Measurements from ENCODE around the gene SMIM38.

Gene SMIM38

DNA sequence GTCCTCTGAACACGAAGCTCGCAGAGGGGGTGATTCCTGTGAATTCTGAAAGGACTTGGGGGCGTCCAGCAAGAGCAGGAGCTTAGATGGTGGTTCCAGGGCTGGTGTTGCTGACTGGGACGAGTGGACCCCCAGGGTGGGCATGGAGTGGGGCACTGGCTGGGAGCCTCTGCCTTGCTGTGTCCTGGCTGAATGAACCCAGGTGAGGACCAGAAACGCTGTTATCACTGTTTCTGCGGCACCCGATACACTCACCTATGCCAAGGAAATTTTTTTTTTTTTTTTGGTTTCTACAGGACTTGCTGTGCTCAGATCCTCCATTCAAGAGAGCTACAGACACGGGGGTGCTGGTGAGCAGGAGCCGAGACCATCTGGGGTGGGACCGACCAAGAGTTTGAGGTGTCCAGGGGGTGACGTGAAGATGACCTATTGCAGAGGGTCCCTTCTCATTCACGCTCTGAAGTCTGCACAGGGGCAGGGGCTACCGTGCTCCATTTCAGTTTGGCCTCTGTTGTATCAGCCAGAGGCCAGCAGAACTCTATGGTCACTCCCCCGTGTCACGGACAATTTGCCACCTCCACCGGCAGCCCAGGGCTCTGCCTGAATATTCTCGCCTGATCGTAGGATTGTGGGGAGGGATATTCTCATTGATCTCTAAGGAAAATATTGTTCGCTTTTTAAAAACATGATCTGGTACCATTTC is 3.6 kb downstream of the SMIM38 start:
- no peak for DNase-seq (ENCODE audit: low read depth in 2 of 2)

DNA sequence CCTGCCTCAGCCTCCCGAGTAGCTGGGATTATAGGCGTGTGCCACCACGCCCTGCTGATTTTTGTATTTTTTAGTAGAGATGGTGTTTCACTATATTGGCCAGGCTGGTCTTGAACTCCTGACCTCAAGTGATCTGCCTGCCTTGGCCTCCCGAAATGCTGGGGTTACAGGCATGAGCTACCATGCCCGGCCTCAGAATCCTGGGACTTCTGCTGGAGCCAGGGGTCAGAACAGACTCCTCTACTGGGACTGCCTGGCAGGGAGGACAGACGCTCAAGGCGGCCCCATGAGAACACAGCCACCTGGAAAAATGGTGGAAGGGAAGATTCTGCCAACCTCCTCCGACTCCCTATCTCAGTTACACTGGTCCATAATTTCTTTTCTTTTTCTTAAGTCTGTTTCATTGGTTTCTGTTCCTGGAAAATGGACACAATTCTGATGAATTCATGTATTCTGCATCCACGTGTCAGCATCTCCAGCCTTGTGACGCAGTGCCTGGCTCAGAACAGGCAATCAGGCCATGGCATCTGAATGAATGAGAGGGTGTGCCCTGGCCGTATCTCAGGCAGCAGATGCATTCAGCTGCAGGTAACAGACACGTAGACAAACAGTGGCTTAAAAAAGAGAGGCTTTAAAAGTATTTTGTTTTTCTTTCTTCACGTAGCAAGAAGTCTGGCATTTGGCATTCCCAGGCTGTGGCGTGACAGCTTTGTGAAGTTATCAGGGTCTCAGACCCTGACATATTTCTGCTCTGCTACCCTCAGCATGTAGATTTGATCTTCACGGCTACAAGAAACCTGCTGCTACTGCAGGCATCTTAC is 4.8 kb downstream of the SMIM38 start:
- no peak for DNase-seq (ENCODE audit: low read depth in 2 of 2)

DNA sequence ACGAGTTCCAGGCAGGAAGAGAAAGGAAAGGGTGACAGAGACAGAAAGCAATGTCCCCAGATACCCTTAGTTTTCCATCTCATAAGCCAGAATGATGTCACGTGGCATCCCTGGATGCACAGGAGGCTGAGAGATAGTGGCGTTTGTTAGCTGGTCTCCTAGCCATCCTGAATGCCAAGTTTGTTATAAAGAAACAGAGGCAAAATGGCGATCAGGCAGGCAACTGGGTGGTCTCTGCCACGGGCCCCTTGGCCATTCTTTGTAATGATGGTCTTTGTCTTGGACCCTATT is 5.3 kb downstream of the SMIM38 start:
- DNase-seq (ENCODE audit: low read depth in 2 of 2) = no peak

DNA sequence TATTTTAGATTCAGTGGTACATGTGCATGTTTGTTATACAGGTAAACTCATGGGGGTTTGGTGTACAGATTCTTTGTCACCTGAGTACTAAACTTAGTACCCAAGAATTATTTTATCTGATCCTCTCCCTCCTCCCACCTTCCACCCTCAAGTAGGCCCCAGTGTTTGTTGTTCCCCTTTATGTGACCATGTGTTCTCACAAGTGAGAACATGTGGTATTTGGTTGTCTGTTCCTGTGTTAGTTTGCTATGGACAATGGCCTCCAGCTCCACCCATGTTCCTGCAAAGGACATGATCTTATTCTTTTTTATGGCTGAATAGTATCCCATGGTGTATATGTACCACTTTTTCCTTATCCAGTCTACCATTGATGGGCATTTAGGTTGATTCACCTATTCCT is 6.8 kb downstream of the SMIM38 start:
- DNase-seq (ENCODE audit: low read depth in 2 of 2) = no peak

DNA sequence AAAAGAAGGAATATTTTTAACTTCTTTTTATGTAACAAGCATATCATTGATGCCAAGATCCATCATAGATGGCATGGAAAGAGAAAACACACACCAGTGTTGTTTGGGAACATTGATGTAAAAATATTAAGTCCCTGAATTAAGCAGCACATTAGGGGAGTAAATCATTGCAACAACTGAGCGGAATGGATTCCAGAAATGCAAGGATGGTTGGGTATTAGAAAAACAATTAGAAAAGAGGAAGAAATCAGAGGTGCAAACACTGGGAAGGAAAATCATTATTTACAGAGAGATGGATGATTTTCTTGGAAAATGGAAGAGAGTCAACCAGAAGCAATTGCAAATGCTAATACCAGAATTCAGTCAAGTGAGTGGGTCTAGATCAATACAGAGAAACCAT is 8.1 kb downstream of the SMIM38 start:
- DNase-seq (ENCODE audit: low read depth in 2 of 2) = no peak

DNA sequence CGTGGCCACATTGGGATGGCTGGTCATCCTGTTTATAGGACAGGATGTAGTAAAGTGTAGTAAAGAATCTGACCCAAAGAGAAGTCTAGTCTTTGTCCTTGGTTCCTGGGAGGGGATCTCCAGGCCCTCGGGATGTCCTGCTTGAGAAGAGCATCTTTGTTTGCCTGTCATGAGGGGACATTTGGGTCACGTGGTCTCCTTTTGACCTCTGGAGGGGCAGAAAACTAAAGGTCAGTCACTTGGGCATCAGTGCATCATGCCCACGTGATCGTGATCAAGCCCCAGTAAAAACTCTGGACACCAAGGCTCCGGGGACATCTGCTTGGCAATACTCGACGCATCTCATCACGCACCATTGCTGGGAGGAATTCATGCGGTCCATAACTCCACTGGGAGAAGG is 9.1 kb downstream of the SMIM38 start:
- DNase-seq (ENCODE audit: low read depth in 2 of 2) = no peak

DNA sequence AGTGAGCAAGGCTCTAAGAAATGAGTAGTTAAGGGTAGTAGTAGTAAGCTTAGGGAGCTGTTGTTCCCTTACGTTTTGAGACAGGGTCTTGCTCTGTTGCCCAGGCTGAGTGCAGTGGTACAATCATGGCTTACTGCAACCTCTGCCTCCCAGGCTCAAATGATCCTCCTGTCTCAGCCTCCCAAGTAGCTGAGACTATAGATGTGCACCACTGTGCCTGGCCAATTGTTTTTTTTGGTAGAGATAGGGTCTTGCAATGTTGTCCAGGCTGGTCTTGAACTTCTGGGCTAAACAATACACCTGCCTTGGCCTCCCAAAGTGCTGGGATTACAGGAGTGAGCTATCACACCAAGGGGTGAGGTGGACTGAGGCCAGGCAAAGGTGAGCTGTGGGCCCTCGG is 10.0 kb downstream of the SMIM38 start:
- no peak for DNase-seq (ENCODE audit: low read depth in 2 of 2)

DNA sequence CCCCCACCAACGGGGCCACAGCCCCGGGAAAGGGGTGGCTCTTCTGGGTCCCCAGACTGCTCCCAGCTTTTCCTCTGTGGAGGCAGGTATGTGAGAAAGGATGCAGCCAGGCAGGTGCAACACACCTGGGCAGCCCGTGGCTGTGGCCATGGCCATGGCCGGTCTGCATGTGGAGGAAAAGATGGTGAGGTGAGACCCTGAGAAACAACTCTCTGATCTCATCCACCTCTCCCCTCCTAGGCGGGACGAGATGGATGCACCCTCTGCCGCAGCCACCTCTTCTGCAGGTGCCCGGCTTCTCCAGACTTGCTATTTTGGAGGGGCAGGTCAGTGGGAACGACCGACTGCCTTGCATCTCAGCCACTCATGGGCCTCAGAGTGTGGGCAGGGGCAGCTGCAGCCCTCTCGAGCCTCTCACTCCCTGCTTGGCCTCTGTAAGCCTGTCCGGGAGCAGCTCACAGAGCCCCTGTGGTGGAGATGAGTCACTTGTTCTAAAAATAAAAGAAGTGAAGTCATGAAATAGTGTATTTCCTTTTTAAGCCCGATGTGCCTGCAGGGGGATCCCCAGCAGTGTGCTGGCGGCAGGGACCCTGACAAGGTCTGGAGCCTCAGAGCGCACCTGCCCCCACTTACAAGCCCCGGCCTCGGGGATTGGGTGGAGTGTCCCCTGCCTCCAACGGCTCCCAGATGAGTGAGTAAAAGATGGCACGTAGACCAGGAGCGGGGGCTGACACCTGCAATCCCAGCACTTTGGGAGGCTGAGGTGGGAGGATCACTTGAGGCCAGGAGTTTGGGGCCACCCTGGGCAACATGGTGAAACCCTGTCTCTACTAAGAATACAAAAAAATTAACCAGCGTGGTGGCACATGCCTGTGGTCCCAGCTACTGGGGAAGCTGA is 10.7 kb downstream of the SMIM38 start:
- peak in 1 of 2 donors; percentile 10 for DNase-seq (ENCODE audit: low read depth in 2 of 2)

DNA sequence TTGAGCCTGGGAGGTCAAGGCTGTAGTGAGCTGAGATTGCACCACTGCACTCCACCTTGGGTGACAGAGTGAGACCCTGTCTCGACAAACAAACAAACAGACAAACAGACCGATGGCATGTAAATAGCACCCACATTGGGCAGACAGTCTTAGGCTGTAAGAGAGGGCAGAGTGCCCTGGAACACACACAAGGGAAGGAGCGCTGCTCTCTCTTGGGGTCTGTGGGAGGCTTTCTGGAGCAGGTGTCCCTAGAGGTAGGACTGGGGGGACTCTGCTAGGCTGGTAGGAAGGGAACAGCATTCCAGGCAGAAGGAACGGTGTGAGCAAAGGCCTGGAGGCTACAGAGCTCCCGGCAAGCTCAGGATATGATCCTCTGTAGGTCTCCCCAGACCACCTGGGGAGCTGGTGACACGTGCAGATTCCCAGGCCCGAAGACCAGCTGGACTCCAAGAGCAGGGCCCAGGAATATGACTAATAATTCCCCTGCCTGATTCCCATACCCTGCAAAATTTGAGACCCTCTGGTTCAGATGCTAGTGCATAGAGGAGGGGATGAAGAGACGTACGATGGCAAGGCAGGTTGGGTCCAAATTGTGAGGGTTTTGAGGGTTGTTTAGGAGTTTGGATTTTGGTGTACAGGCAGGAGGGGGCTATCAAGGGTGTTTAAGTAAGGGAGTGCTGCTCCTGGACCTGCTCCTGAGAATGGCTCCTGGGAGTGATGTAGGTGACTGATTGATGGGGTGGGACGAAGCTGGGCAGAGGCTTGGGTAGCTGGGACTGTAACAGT is 11.6 kb downstream of the SMIM38 start:
- no peak for DNase-seq (ENCODE audit: low read depth in 2 of 2)

DNA sequence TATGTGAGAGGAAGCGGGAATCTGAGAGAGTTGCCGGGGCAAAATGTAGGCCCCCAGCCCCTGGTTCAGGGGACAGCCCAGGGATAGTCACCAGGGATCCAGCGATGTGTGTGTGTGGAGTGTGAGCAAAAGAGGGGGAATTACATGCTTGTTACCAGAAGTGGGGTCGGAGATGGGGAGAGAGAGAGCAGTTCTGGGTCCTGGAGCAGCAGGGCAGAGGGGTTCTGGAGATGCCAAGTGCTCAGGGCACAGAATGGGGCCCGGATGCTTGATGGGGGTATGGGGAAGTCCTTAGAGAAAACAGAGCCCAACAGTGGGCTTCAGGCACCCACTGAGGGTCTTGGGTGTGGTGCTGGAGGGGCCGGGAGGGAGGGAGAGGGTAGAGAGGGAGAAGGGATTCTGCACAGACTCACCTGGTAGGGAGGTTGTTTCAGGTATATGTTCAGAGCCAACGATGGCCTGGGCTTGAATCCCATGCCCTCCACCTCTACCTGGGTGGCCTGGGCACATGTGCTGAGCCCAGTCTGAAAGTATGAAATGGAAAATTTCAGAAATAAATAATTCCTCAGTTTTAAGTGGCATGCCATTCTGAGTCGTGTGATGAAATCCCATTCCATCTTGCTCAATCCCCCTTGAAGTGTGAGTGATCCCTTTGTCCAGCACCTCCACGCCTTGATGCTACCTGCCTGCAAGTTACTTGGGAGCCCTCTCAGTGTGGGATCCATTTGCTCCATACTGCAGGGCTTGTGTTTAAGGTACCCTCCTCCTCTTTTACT is 12.4 kb downstream of the SMIM38 start:
- no peak for DNase-seq (ENCODE audit: low read depth in 2 of 2)

DNA sequence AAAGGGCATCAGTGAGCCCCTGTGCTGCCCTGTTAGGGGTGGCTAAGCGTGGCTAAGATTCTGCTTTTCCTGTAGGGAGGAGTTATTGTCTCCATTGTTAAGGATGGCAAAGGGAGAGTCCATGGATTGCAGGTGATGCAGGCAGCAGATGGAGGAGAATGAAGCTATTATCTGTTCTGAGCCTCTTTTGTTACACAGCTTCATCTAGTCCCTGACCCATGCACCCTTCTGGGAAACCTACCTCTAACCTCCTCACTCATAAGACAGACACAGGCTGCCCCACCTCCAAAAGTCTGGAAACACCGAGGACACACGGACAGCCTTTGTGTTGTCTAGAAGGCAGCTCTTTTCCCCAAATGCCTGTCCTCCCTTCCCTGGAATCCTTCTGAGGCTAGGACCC is 13.7 kb downstream of the SMIM38 start:
- DNase-seq (ENCODE audit: low read depth in 2 of 2) = no peak

DNA sequence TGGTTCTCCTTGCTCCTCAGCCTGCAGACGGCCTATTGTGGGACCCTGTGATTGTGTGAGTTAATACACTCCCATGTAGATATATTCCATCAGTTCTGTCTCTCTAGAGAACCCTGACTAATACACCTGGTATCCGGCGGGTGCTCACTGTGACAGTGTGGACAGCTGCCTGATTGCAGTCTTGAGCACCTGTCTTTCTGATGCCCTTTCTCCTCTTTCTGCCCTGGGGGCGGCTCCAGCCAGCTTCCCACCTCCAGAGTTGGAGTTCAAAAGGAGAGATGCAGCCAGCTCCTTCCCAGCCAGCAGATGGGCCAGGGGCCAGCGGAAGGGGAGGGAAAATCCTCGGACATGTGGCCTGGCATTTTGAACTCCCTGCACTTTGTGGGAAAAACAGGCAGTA is 15.0 kb downstream of the SMIM38 start:
- DNase-seq (ENCODE audit: low read depth in 2 of 2) = no peak

DNA sequence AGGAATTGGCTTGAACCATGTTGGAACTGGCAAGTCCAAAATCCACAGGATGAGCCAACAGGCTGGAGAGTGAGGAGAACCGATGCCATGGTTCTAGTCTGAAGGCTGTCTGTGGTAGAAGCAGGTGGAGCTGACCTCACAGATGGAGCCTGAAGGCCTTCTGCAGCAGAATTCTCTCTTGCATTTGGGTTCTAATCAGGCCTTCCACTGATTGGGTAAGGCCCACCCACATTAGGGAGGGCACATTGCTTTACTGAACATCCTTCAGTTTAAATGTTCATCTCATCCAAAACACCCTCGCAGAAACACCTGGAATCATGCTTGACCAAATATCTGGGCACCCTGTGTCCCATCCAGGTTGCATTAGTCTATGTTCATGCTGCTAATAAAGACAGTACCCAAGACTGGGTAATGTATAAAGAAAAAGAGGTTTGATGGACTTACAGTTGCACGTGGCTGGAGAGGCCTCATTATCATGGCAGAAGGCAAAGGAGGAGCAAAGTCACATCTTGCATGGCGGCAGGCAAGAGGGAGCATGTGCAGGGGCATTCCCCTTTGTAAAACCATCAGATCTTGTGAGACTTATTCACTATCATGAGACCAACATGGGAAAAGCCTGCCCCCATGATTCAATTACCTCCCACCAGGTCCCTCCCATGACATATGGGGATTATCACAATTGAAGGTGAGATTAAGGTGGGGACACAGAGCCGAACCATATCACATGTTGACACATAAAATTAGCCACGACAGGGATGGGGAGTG is 15.9 kb downstream of the SMIM38 start:
- no peak for DNase-seq (ENCODE audit: low read depth in 2 of 2)

DNA sequence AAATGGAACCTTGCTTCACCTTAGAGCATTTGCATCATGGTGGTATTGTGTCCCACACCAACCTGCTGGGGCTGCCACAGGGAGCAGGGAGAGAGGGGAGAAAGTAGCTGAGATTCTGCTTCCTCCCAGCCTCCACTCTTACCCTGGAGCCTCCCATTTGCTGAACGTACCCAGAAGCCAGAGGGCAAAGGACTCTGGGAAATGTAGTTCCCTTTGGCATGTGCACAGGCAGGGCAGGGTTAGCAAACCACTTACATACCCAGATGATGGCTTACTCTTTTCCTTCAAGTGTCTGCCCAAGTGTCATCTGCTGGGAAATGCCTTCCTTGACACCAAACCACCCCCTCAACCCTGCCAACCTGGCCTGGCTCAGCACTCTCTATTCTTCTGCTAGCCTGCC is 16.9 kb downstream of the SMIM38 start:
- no peak for DNase-seq (ENCODE audit: low read depth in 2 of 2)

DNA sequence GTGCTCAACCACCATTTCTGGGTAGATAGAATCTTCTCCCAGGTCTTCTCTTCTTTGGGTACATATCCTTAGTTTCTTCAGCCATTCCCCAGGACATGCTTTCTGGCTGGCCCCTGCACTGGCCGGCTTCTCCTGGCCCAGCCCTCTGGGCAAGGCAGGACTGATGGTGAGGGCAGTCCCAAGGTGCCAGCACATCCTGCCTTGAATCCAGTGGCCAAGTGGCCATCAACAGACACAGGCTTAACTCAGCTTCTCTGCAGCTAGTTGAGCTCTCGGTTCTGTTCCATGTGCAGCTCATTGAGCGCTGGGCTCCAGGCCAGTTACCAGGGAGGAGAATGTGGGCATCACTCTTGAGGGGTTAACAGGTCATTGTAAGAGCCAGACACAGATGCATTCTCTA is 17.6 kb downstream of the SMIM38 start:
- DNase-seq (ENCODE audit: low read depth in 2 of 2) = no peak

DNA sequence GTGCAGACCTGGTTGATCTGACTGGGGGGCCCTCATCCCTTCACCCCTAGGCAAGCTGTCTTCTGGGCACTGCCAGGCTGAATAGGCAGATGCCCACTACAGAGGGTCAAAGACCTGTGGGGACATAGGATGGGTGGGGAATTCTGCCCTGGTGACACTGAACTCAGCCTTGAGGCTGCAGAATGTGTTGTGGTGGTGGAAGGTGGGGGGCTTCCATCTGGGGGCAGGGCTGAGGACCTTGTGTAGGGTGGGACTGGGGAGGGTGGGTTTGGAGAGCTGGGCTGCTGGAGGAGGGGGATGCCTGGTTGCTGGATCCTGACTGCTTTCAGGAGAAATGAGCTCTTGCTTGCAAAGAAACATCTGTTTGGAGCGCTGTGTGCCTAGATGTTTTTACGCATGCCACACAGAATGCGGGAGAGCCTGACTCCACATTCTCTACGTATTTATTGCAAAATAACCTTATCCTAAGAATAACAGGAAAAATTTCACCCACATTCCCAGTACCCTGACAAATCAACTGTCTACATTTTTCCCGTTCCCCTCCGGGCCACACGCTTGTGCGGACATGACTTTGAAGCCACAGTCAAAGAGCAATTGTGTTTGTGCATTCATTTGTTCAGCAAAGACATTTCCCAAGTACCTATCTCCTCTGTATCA is 18.3 kb downstream of the SMIM38 start:
- no peak for DNase-seq (ENCODE audit: low read depth in 2 of 2)

DNA sequence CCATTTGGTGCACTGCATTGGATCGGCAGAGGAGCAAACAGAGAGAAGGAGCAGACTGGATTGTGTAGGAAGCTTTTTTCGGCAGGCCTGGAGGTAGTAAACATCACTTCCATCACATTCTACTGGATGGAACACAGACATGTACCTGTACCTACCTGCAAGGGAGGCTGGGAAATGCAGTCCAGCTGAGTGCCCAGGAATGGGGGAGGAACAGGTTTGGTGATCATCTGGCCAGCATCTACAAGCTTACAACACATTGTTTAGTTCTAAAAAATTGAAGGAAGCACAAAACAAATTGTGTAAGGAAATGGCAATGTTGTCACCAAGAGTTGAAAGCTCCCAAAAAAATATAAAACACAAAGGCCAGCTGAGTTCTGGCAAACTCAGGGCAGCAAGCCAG is 19.1 kb downstream of the SMIM38 start:
- DNase-seq (ENCODE audit: low read depth in 2 of 2) = no peak

DNA sequence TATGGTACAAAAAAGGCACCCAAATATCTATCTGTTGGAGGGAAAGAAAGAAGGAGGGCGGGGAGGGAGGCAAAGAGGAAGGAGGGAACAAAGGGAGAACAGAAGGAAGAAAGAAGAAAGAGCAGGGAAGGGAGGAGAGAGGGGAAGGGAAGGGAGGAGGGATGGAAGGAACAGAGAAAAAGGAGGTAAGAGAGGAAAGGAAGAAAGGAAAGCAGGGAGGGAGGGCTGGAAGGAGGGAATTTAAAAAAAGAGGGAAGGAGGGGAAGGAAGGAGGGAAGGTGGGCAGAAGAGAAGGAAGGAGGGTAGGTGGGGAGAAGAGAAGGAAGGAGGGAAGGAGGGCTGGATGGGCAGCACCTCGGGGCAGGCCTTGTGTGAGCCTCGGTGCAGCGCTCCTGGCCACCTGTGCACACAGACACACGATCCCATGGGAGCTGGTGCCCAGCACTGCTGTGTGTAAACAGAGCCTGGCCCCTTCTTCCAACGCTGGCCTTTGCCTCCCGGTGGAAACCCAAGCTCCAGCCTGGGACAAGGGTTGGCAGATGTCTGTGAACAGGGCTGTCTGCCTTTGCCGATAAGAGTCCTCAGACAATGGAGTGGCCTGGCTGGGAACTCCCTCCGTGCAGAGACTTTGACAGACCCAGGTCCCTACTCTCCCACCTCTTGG is 23.2 kb downstream of the SMIM38 start:
- DNase-seq (ENCODE audit: low read depth in 2 of 2) = no peak

DNA sequence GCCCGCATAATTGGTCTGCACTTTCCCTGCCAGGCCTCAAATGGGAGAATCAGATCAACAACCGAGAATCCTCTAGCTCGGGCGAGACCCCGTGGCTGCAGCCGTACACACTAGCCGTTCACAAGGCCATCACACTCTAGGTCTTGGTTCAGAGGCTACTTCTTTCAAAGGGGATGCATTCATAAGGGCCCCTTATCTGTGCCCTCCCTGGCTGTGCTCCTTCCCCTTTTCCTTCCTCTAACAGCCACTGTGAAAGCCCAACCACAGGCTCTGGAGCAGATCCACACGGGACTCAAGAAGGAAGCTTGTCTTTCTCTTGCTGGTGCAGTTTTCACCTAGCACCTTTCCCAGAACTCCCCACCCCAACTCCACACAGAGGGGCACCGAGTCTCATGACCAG is 24.5 kb downstream of the SMIM38 start:
- no peak for DNase-seq (ENCODE audit: low read depth in 2 of 2)
